Measurements from ENCODE around the gene NDUFA8.

The NDUFA8 gene

GRCh38 chr9:122183501-122183900 is 23.9 kb upstream of the NDUFA8 start:
- FAIRE-seq = no peak

GRCh38 chr9:122180633-122181032 is 21.1 kb upstream of the NDUFA8 start:
- FAIRE-seq = no peak

- no peak for FAIRE-seq
Observed at GRCh38 chr9:122179690-122180074, 20.1 kb upstream of the NDUFA8 start.

- FAIRE-seq = no peak
Observed at GRCh38 chr9:122179054-122179689, 19.6 kb upstream of the NDUFA8 start.

- FAIRE-seq = no peak
Observed at GRCh38 chr9:122176916-122177315, 17.3 kb upstream of the NDUFA8 start.

- no peak for FAIRE-seq
Observed at GRCh38 chr9:122173670-122174069, 14.1 kb upstream of the NDUFA8 start.

- FAIRE-seq = no peak
Observed at GRCh38 chr9:122172131-122172530, 12.6 kb upstream of the NDUFA8 start.

- FAIRE-seq = no peak
Observed at GRCh38 chr9:122168356-122168755, 8.8 kb upstream of the NDUFA8 start.

GRCh38 chr9:122164286-122164685 is 4.7 kb upstream of the NDUFA8 start:
- no peak for FAIRE-seq

GRCh38 chr9:122162415-122162814 is 2.8 kb upstream of the NDUFA8 start:
- no peak for FAIRE-seq

GRCh38 chr9:122159925-122160246 is 307 bp upstream of the NDUFA8 start:
- FAIRE-seq = no peak

GRCh38 chr9:122158202-122158601 is 1.4 kb downstream of the NDUFA8 start:
- no peak for FAIRE-seq

- FAIRE-seq = no peak
Observed at GRCh38 chr9:122155796-122156195, 3.8 kb downstream of the NDUFA8 start.

GRCh38 chr9:122151267-122151828 is 8.2 kb downstream of the NDUFA8 start:
- no peak for FAIRE-seq

GRCh38 chr9:122145592-122145863 is 14.1 kb downstream of the NDUFA8 start:
- FAIRE-seq = no peak

GRCh38 chr9:122144836-122145591 is 14.6 kb downstream of the NDUFA8 start:
- FAIRE-seq = no peak

GRCh38 chr9:122143876-122144405 is 15.6 kb downstream of the NDUFA8 start:
- FAIRE-seq = no peak

- FAIRE-seq = no peak
Observed at GRCh38 chr9:122143296-122143695, 16.3 kb downstream of the NDUFA8 start.

GRCh38 chr9:122141671-122142070 is 17.9 kb downstream of the NDUFA8 start:
- no peak for FAIRE-seq

GRCh38 chr9:122140368-122141193 is 19.0 kb downstream of the NDUFA8 start:
- no peak for FAIRE-seq

GRCh38 chr9:122138560-122139268 is 20.9 kb downstream of the NDUFA8 start:
- FAIRE-seq = no peak

- no peak for FAIRE-seq
Observed at GRCh38 chr9:122135529-122135859, 24.1 kb downstream of the NDUFA8 start.
